Neuron (in vitro differentiated cells): ENCODE data around the gene ATXN7L1.
"Not testable (repeated sequence)": the region's sequence is repeated elsewhere in the genome, so short reads cannot be mapped to it uniquely, and the experiment has no call there.

ENCODE experiments used
- H2AFZ ChIP-seq: one replicate; pipeline ENCODE4 v1.6.1; 2013; ENCODE audit warnings: low read depth, mild to moderate bottlenecking, inconsistent platforms, low read length, moderate library complexity
- H3K27me3 ChIP-seq: one replicate; pipeline ENCODE4 v1.6.1; 2013; ENCODE audit warnings: low read length; ENCODE audit not compliant: insufficient read depth
- H3K36me3 ChIP-seq: one replicate; pipeline ENCODE4 v1.6.1; 2013; ENCODE audit warnings: low read length; ENCODE audit not compliant: insufficient read depth
- H3K4me1 ChIP-seq: one replicate; pipeline ENCODE4 v1.6.1; 2013; ENCODE audit warnings: low read length; ENCODE audit not compliant: insufficient read depth
- H3K4me3 ChIP-seq: 2 replicates; pipeline ENCODE4 v1.5.1; 2013; ENCODE audit warnings: mild to moderate bottlenecking, low read length, moderate library complexity
- H3K9me3 ChIP-seq: one replicate; pipeline ENCODE4 v1.6.1; 2013; ENCODE audit warnings: low read length

The ATXN7L1 gene

DNA sequence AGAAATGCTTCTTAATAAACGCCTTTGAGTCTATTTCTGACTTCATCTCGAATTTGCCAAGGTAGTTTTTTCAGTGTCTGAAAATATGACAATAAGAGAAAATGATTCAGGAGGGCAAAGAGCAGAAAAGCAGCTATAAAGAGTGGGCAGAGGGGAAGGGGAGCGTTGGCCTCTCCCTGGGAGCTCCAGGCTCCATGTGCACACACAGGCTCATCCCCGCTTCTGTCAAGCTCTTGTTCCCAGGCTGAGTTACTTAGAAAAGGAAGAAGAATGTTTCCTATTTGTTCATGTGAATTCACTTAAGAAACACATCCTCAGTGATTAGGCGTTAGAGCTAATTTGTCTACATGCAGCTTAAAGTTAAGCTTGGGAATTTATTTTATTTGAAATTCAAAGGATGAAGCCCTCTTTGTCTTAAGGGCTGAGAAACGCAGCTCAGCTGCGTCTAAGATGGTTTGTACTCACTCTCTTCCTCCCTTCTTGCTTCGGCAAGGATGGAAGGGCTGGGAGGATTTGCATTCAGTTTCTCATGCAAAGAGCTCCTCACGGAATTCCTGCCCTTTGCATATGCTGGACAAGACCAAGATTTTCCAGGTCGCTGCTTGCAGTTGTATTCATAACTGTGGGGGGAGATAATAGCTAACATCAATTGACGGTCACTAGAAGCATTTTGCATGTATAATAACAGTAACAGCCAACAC, 29.0 kb upstream of the ATXN7L1 start:
- Histone ChIP-seq H3K9me3 (peaks cover 8% of the 10 kb centered on the region), H3K4me3 (no peak overlapping the region), H3K27me3 (no peaks in the 10 kb centered on the region), H3K36me3 (no peaks in the 10 kb centered on the region), H2AFZ (no peak overlapping the region), H3K4me1 (no peaks in the 10 kb centered on the region)

DNA sequence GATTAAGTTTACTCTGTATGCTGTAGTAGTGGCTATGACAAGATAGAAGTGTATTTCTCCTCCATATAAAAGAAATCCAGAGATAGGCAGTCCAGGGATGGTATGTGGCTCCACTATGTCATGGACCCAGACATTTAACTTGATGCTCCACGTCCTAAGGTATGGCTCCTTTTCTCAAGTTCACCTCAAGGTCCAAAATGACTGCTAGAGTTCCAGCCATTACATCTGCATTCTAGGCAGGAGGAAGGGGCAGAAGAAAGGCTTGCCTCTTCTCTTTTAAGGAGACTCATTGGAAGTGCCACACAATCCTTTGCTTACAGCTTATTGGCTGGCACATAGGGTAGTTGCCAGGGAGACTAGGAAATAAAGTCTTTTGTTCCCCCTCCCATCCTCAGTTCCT, 27.7 kb upstream of the ATXN7L1 start:
- Histone ChIP-seq H2AFZ (no peak overlapping the region), H3K4me1 (no peaks in the 10 kb centered on the region), H3K9me3 (peaks cover under 1% of the 10 kb centered on the region), H3K27me3 (no peaks in the 10 kb centered on the region), H3K4me3 (no peak overlapping the region), H3K36me3 (no peaks in the 10 kb centered on the region)

DNA sequence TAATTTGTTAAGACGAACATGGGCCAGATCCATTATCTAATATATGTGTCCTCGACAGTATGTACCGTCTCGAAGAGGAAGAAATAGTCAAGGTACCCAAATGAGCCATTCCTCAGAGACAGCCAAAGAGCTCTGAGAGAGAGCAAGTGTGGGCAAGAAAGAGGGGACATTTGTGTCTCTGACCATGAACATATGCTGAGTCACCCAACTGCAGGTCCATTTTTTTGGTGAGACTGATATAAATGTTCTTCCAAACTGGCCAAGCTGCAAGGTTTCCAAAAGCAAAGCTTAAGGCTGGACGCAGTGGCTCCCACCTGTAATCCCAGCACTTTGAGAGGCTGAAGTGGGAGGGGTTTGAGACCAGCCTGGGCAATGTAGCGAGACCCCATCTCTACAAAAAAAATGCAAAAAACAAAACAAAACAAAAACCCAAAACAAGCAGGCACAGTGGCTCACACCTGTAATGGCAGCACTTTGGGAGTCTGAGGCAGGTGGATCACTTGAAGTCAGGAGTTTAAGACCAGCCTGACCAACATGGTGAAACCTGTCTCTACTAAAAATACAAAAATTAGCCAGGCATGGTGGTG, 26.0 kb upstream of the ATXN7L1 start:
- no peaks in the 10 kb centered on the region for H3K36me3 ChIP-seq
- no peak overlapping the region for H2AFZ ChIP-seq
- H3K9me3 ChIP-seq = no peaks in the 10 kb centered on the region
- no peak overlapping the region for H3K4me3 ChIP-seq
- H3K27me3 ChIP-seq = no peaks in the 10 kb centered on the region
- no peaks in the 10 kb centered on the region for H3K4me1 ChIP-seq

DNA sequence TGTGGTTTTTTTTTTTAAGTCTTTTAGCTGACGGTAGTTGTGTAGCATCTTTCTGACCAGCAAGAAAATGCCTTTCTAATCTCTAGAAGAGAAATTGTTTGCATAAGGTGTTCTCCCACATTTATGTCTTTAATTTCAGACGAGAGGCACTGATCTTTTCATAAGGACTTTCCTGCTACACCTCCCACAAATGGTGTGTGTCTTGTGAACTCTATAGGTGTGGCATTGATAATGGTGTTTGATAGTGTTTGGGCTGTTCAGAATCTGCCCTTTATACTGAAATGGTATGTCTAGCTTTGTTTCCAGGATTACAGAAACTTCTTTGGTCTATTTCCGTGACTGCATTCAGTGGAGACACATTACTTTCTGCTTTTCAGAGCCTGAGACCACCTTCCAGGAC, 21.6 kb upstream of the ATXN7L1 start:
- no peak overlapping the region for H2AFZ ChIP-seq
- no peaks in the 10 kb centered on the region for H3K4me1 ChIP-seq
- H3K9me3 ChIP-seq = no peaks in the 10 kb centered on the region
- H3K4me3 ChIP-seq = no peak overlapping the region
- H3K36me3 ChIP-seq = no peaks in the 10 kb centered on the region
- H3K27me3 ChIP-seq = no peaks in the 10 kb centered on the region

DNA sequence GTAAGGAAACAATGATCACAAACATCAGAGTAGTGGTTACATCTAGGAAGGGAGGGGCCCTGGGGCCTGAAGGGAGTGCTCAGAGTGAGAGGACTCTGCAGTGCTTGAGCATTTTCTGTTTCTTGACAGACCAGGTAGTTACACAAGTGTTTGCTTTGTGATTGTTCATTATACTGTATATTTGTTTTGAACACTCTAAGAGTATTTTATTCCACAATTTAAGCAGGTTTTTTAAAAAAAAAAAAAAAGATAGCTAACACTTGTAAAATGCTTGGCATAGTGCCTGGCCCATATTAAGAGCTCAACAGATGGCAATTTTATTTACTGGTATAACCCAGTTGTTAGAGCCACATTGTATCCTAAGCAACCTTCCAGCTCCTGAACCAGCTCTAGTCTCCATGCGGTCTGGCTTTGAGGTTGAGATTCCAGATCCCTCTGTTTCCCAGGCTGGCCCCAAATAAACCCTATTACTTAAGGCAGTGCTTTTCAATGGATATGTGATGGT, 20.1 kb upstream of the ATXN7L1 start:
- H3K9me3 ChIP-seq = no peaks in the 10 kb centered on the region

DNA sequence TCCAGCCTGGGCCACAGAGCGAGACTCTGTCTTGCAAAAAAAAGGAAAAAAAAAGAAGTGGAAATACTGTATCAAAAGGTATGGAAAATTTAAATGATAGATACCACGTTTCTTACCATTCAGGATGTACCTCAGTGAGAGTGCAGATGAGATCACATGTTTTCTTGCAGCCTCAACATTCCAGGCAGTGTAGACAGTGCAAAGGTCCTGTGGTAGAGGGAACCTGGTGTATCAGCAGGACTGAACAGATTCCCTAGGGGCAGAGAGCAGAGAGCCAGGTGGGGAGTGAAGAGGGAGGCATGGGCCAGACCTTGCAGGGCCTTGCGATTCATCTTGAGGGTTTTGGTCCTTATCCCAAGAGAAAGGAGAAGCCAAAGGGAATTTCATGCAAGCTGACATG, 17.7 kb upstream of the ATXN7L1 start:
- Histone ChIP-seq H3K27me3 (no peaks in the 10 kb centered on the region), H3K4me3 (no peak overlapping the region), H3K36me3 (peaks cover 3% of the 10 kb centered on the region), H3K4me1 (no peaks in the 10 kb centered on the region), H3K9me3 (peaks cover 1% of the 10 kb centered on the region), H2AFZ (no peak overlapping the region)

More for the DNA sequence above, 20.1 kb upstream of the ATXN7L1 start:
- no peaks in the 10 kb centered on the region for H3K4me1 ChIP-seq
- H3K27me3 ChIP-seq = no peaks in the 10 kb centered on the region
- H2AFZ ChIP-seq = no peak overlapping the region
- H3K4me3 ChIP-seq = no peak overlapping the region
- H3K36me3 ChIP-seq = no peaks in the 10 kb centered on the region

DNA sequence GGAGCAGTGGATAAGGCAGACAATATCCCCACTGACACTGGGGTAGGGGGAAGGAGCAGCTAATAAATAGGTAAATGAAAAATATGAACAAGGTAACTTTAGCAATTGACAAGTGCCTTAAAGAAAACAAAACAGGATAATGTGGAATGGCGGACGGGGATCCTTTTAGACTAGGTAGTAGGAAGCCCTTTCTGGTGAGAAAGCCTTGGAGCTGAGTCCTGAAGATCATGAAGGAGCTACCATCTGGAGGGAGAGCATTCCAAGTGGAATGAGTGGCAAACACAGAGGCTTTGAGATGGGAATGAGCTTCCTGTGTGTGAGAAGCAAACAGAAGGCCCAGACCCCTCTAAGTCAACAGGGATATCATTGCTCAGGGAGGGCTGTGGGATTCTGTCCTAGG, 16.0 kb upstream of the ATXN7L1 start:
- Histone ChIP-seq H3K36me3 (peaks cover 3% of the 10 kb centered on the region), H2AFZ (no peak overlapping the region), H3K27me3 (no peaks in the 10 kb centered on the region), H3K9me3 (peaks cover 1% of the 10 kb centered on the region), H3K4me3 (no peak overlapping the region), H3K4me1 (no peaks in the 10 kb centered on the region)

DNA sequence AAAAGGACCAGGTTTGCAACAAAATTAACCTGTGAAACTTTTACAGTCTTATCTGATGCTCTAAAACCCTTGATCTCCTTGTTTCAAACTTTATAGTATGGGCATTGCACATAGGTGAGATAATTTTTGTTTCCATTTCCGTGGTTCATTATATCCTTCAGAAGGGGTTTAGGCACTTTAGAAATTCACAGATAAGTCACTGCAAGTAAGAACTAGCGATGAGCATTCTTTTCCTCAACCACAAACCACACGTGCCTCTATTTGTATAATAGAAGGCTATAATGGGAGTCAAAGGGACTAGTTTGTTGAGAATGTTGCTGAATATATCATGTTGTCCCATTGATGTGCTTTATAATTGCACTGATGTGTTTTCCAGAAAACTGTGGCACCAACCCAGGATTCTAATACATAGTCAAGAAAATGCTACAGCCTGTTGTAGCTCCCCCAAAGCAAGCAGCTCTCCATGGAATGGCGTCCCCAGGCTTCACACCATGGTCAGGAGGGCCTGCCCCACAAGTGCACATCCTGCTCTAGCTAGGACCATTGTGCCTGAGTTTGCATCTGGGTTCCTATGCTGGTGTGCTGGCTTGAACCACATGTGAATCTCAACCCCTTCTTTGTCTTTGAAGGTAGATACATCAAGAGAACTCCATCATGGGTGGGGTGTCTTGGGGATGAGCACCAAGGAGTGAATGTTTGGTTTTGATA, 14.0 kb upstream of the ATXN7L1 start:
- H3K4me1 ChIP-seq = no peaks in the 10 kb centered on the region
- H2AFZ ChIP-seq = no peak overlapping the region
- no peaks in the 10 kb centered on the region for H3K27me3 ChIP-seq
- no peak overlapping the region for H3K4me3 ChIP-seq
- H3K36me3 ChIP-seq = peaks cover 3% of the 10 kb centered on the region
- H3K9me3 ChIP-seq = peaks cover 1% of the 10 kb centered on the region

DNA sequence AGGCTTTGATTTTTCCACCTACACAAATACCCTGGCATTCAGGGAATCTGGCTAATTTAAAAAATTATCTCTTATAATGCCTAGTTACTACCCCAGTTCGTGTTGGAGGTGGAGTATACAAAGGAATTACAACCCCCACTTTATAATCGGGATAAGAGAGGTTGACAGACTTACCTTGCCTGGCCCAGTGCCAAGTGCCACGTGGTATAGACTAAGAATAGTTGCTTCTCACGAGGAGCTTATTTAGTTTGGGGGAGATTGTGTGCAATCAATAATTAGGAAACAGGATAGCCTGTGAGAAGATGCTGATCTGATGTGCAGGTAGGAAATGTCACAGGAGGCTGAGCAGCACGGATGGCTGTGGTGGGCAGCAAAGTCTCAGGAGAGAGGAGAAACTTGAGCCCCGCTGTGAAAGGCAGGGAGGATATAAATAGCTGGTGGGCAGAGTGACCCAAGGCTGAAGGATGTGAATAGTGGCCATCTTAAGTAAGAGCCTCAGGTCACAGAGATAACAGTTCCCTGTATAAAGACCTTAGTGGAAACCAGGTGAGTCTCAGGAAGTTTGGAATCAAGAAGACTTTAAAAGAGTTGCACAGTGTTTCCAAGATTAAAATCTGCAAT, 11.3 kb upstream of the ATXN7L1 start:
- H3K9me3 ChIP-seq = peaks cover 1% of the 10 kb centered on the region
- peaks cover 3% of the 10 kb centered on the region for H3K36me3 ChIP-seq
- H3K27me3 ChIP-seq = no peaks in the 10 kb centered on the region
- H3K4me1 ChIP-seq = no peaks in the 10 kb centered on the region
- H2AFZ ChIP-seq = no peak overlapping the region
- no peak overlapping the region for H3K4me3 ChIP-seq

DNA sequence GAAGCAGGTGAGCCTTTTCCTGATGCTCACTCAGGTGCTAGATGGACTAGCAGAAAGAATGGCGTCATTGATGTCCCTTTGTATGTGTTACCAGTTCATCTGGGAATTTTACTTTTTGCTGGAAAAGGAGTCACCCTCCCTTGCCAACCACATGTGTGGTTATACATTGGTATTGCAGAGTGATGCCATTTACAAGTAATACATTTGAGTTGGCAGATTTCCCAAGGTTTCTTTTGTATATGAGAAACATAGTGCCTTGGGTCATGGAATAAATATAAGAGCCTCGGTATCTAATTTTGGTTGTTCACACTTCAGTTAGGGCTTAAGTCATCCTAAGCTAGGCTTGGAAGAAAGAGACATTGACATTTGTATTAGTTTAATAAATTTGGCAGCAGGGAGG, 10.4 kb upstream of the ATXN7L1 start:
- no peak overlapping the region for H2AFZ ChIP-seq
- peaks cover 3% of the 10 kb centered on the region for H3K36me3 ChIP-seq
- H3K9me3 ChIP-seq = peaks cover 1% of the 10 kb centered on the region
- H3K4me1 ChIP-seq = no peaks in the 10 kb centered on the region
- no peak overlapping the region for H3K4me3 ChIP-seq
- H3K27me3 ChIP-seq = no peaks in the 10 kb centered on the region

DNA sequence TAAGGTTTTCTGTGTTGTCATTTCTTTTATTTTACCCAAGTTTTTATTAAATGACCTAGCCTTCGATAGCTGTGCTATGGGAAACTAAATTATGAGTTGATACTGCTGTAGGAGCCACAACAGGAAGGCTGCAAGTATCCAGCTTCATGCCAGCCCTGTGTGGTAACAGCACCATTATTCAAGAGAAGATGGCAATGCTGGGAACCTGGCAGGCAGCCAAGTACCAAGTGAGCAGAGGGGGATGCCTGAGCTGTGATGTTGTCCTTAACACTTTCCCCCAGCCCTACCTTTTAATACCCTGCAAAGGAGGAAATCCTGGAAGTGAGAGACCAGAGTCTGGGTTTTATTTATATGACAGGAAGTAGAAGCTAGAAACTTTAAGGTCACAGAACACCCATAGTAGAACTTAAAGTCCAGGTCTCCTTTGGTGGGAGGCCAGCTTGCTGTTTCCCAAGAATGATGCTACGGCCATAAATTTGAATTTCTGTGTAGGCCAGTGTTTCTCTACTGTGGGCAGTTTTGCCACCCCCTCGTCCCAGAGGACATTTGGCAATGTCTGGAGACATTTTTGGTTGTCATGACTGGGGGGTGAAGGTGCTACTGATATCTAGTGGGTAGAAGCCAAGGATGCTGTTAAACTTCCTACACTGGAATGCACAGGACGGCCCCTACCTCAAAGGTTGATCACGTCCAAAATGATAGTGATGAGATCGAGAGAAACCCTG, 9.2 kb upstream of the ATXN7L1 start:
- no peak overlapping the region for H3K4me3 ChIP-seq
- H3K36me3 ChIP-seq = peaks cover under 1% of the 10 kb centered on the region
- no peaks in the 10 kb centered on the region for H3K4me1 ChIP-seq
- no peaks in the 10 kb centered on the region for H3K27me3 ChIP-seq
- no peaks in the 10 kb centered on the region for H3K9me3 ChIP-seq
- no peak overlapping the region for H2AFZ ChIP-seq

DNA sequence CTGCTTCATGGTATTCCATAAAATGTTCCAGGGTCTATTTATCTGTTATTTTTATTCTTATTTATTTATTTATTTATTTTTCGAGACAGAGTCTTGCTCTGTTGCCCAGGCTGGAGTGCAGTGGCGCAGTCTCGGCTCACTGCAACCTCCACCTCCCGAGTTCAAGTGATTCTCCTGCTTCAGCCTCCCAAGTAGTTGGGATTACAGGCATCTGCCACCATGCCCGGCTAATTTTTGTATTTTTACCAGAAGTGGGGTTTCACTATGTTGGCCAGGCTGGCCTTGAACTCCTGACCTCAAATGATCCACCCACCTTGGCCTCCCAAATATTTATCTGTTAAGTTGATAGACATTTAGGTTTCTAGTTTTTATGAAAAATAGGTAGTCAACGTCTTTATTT, 6.8 kb upstream of the ATXN7L1 start:
- not testable (repeated sequence) for H3K27me3 ChIP-seq, H3K9me3 ChIP-seq, H2AFZ ChIP-seq, H3K4me3 ChIP-seq, H3K36me3 ChIP-seq
- peaks cover 13% of the 10 kb centered on the region for H3K4me1 ChIP-seq
